ENCODE results near the gene ANGPTL4. TPM values are rescaled to one million over a fixed set of nuclear protein-coding genes. Genes with fewer than 3 reads are reported as not detected.

The ANGPTL4 gene
- total and polyA plus RNA-seq, 9 of the 15 experiments (the other 6 are each of a cell fraction or from before 2014, with no cell fraction given): 0.05 to 0.77 (median 0.22) TPM; not detected in 4

DNA sequence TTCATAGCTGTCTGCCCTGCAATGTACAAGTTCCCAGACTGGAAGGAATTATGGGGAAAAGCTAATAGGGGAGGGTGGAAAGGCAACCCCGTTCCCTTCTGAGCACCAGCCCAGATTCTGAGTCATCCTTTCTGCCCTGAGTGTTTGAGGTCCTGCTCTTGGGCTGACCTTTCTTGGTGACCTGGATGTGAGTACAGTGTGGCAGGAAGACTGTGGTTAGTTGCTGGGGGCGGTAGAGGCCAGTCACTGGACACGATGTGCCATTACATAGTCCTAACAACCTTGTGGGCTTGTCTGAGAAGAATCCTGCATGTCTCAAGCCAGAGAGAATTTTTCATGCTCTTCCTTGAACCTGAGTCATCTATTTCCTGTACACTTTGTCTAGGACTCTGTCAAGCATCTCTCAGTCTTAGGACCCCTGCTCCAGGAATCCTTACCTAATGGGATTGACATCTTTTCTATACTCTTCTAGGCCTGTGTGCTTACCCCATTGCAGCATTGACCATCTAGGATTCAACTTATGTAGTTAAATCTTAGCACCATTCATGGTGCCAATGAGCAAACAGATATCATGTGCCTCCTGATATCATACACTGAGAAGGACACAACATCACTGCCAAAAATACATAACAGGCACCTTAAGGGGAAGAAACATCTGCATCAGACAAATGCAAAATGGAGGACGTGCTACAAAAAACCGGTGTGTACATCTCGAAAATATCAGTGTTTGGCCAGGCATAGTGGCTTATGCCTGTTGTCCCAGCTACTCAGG, 8.1 kb upstream of the ANGPTL4 start (continued):
- TF ChIP-seq, protein P1, sequence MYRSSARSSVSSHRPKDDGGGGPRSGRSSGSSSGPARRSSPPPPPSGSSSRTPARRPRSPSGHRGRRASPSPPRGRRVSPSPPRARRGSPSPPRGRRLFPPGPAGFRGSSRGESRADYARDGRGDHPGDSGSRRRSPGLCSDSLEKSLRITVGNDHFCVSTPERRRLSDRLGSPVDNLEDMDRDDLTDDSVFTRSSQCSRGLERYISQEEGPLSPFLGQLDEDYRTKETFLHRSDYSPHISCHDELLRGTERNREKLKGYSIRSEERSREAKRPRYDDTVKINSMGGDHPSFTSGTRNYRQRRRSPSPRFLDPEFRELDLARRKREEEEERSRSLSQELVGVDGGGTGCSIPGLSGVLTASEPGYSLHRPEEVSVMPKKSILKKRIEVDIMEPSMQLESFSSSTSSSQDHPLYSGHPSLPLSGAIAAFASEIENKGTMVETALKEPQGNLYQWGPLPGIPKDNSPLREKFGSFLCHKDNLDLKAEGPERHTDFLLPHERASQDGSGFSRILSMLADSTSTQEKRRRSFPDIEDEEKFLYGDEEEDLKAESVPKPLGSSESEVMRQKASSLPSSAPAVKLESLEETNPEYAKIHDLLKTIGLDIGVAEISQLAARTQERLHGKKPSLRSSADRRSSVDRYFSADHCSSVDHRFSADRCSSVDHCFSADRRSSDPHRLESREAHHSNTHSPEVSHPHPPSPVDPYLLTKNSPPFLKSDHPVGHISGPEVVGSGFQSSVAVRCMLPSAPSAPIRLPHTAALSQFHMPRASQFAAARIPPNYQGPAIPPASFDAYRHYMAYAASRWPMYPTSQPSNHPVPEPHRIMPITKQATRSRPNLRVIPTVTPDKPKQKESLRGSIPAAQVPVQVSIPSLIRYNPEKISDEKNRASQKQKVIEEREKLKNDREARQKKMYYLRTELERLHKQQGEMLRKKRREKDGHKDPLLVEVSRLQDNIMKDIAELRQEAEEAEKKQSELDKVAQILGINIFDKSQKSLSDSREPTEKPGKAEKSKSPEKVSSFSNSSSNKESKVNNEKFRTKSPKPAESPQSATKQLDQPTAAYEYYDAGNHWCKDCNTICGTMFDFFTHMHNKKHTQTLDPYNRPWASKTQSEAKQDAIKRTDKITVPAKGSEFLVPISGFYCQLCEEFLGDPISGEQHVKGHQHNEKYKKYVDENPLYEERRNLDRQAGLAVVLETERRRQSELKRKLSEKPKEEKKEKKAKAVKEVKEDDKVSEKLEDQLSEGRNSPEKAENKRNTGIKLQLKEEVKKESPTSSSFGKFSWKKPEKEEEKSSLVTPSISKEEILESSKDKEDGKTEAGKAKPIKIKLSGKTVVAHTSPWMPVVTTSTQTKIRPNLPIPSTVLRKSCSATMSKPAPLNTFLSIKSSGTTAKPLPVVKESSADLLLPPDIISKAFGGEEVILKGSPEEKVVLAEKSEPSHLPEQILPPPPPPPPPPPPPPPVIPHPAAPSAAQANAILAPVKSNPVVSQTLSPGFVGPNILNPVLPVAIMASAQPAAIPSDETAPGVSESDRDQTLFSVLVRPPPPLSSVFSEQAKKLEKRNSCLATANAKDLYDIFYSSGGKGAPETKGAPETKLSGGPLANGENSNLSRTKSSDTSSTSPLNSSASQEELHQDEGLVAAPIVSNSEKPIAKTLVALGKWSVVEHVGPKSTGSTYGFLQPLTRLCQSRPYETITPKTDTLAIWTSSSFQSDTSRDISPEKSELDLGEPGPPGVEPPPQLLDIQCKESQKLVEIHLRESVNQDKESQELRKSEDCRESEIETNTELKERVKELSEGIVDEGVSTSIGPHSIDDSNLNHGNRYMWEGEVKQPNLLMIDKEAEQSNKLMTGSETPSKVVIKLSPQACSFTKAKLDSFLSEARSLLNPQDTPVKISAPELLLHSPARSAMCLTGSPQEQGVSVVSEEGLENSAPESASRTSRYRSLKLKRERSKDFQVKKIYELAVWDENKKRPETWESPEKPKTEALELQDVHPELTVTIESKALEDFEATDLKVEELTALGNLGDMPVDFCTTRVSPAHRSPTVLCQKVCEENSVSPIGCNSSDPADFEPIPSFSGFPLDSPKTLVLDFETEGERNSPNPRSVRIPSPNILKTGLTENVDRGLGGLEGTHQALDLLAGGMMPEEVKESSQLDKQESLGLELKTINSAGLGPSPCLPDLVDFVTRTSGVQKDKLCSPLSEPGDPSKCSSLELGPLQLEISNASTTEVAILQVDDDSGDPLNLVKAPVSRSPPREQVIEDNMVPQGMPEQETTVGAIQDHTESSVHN (IDR thresholded peaks at IDR 0.05; ENCODE audit: borderline replicate concordance in 1 of 2, low read depth in 1 of 2): peak in 1 of 2 experiments; percentile 42; a peak in 1 of 4 replicates
- TF ChIP-seq SMARCC2 (IDR thresholded peaks at IDR 0.05; ENCODE audit: low read depth) (0 out of 2 replicates have a peak, but pooled peaks have one; percentile 33), BHLHE40 (IDR thresholded peaks at IDR 0.05; ENCODE audit: low read length) (peak; percentile 37; the same call in 1 of the 2 replicates), ZNF408 (CRISPR knock-in tag; IDR thresholded peaks at IDR 0.05; ENCODE audit: low read depth) (no peak), SLC30A9 (CRISPR knock-in tag; IDR thresholded peaks at IDR 0.05) (no peak), DMBX1 (CRISPR knock-in tag; IDR thresholded peaks at IDR 0.05; ENCODE audit: borderline replicate concordance) (peak; percentile 40; the same call in 1 of the 2 replicates), ZNF274 (IDR thresholded peaks at IDR 0.05; ENCODE audit: borderline replicate concordance, low read depth, low read length) (no peak), ESRRA (IDR thresholded peaks at IDR 0.05; ENCODE audit: borderline replicate concordance, low read depth) (peak; percentile 98), LEF1 (IDR thresholded peaks at IDR 0.05) (peak; percentile 60; the same call in 1 of the 2 replicates), HCFC1 (IDR thresholded peaks at IDR 0.05; ENCODE audit: low read depth, low read length) (0 out of 2 replicates have a peak, but pooled peaks have one; percentile 15), SOX6 (IDR thresholded peaks at IDR 0.05) (peak; percentile 51; the same call in 1 of the 2 replicates), NR2F6 (CRISPR knock-in tag; IDR thresholded peaks at IDR 0.05) (no peak), ETV1 (tag; conservative IDR thresholded peaks at IDR 0.05; ENCODE audit: low read depth) (peak; percentile 81)
- TF ChIP-seq, protein P2, sequence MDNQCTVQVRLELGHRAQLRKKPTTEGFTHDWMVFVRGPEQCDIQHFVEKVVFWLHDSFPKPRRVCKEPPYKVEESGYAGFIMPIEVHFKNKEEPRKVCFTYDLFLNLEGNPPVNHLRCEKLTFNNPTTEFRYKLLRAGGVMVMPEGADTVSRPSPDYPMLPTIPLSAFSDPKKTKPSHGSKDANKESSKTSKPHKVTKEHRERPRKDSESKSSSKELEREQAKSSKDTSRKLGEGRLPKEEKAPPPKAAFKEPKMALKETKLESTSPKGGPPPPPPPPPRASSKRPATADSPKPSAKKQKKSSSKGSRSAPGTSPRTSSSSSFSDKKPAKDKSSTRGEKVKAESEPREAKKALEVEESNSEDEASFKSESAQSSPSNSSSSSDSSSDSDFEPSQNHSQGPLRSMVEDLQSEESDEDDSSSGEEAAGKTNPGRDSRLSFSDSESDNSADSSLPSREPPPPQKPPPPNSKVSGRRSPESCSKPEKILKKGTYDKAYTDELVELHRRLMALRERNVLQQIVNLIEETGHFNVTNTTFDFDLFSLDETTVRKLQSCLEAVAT (IDR thresholded peaks at IDR 0.05): peak in 1 of 2 experiments; percentile 81; a peak in 2 of 4 replicates
- TF ChIP-seq, protein P3, sequence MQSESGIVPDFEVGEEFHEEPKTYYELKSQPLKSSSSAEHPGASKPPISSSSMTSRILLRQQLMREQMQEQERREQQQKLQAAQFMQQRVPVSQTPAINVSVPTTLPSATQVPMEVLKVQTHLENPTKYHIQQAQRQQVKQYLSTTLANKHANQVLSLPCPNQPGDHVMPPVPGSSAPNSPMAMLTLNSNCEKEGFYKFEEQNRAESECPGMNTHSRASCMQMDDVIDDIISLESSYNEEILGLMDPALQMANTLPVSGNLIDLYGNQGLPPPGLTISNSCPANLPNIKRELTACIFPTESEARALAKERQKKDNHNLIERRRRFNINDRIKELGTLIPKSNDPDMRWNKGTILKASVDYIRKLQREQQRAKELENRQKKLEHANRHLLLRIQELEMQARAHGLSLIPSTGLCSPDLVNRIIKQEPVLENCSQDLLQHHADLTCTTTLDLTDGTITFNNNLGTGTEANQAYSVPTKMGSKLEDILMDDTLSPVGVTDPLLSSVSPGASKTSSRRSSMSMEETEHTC (IDR thresholded peaks at IDR 0.05): no peak
